Stimulated activated CD4-positive, alpha-beta T cell treated with anti-CD3 and anti-CD28 coated beads, Interleukin-2, amount 100 ng/mL, for 48 hours (primary cell): ENCODE measurements around the gene ZBTB46.
"Not testable (repeated sequence)": the region's sequence is repeated elsewhere in the genome, so short reads cannot be mapped to it uniquely, and the experiment has no call there.

ENCODE experiments used
- DNase-seq, 2 donors: peaks; one replicate each; pipeline ENCODE4 v3.0.0-alpha.2; 2020

ZBTB46 gene

GRCh38 chr20:63811491-63811875 lies 19.6 kb downstream of the ZBTB46 start:
- no peak for DNase-seq

DNA sequence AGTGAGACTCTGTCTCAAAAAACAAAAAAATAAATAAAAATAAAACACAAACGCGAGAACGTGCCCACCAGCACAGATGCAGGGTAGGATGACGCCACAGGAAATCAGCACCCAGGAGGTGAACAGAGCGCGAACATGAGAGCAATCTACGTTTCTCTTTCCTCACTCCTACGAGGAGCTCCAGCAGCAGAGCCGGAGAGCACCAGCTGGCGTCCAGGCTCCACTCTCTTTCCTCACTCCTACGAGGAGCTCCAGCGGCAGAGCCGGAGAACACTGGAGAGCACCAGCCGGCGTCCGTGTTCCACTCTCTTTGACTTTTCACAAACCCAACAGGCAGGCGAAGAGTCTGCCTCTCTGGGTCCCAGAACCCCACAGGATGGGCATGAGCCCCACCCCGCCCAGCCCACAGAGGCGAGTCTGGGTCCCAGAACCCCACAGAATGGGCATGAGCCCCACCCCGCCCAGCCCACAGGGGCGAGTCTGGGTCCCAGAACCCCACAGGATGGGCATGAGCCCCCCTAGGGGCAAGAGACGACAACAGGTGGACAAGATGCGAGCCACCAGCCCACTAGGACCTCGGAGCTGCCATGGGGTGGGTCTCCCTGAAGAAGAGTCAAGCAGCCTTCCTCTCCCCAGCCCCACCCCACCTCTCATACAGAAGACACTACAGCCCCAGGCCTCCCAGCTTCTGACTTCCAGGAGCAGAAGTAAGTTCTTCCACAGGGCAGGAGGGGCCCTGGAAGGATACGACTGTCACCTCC lies 20.2 kb downstream of the ZBTB46 start:
- no peak for DNase-seq

GRCh38 chr20:63809856-63810255 lies 21.2 kb downstream of the ZBTB46 start:
- DNase-seq: no peak

- DNase-seq: no peak
These were observed 21.9 kb downstream of the ZBTB46 start for GRCh38 chr20:63808964-63809674.

- DNase-seq: no peak
These were observed 22.8 kb downstream of the ZBTB46 start for GRCh38 chr20:63808145-63808724.

GRCh38 chr20:63807654-63808053 lies 23.4 kb downstream of the ZBTB46 start:
- no peak for DNase-seq

- DNase-seq: no peak
These were observed 26.8 kb downstream of the ZBTB46 start for GRCh38 chr20:63804308-63804636.

DNA sequence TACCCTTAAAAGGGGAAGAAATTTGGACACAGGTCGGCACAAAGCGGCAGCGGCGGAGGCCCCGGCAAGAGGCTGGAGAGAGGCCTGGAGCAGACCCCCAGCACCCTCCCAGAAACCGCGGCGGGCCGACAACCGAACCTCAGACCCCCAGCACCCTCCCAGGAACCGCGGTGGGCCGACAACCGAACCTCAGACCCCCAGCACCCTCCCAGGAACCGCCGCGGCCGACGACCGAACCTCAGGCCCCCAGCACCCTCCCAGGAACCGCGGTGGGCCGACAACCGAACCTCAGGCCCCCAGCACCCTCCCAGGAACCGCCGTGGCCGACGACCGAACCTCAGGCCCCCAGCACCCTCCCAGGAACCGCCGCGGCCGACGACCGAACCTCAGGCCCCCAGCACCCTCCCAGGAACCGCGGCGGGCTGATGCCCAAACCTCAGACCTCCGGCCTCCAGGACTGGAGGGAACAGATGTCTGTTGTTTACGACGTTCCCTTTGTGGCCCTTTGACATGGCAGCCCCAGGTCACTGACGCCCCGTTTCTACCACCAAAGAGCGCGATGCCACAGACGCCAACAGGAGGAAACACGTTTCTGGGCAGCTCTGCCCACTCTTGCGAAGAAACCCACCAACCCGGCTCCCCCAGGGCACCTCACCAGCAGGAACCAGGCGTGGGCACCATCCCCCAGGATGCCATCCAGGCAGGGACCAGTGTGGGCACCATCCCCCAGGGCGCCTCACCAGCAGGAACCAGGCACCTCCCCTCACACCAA lies 28.4 kb downstream of the ZBTB46 start:
- no peak for DNase-seq

DNA sequence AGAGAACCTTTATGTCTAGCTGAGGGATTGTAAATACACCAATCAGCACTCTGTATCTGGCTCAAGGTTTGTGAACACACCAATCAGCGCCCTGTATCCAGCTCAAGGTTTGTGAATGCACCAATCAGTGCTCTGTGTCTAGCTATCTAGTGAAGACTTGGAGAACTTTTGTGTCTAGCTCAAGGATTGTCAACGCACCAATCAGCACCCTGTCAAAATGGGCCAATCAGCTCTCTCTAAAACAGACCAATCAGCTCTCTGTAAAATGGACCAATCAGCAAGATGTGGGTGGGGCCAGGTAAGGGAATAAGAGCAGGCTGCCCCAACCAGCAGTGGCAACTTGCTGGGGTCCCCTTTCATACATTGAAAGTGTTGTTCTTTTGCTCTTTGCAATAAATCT lies 29.9 kb downstream of the ZBTB46 start:
- DNase-seq: not testable (repeated sequence)

- DNase-seq: not testable (repeated sequence)
These were observed 30.7 kb downstream of the ZBTB46 start for GRCh38 chr20:63800411-63800810.

DNA sequence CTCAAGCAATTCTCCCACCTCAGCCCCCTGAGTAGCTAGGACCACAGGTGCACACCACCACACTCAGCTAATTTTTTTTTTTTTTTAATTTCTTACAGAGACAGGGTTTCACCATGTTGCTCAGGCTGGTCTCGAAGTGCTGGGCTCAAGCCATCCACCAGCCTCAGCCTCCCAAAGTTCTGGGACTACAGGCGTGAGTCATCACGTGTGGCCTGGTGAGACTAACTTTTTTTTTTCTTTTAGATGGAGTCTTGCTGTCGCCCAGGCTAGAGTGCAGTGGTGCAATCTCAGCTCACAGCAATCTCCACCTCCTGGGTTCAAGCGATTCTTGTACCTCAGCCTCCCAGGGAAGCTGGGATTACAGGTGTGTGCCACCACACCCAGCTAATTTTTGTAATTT lies 31.9 kb downstream of the ZBTB46 start:
- not testable (repeated sequence) for DNase-seq

DNA sequence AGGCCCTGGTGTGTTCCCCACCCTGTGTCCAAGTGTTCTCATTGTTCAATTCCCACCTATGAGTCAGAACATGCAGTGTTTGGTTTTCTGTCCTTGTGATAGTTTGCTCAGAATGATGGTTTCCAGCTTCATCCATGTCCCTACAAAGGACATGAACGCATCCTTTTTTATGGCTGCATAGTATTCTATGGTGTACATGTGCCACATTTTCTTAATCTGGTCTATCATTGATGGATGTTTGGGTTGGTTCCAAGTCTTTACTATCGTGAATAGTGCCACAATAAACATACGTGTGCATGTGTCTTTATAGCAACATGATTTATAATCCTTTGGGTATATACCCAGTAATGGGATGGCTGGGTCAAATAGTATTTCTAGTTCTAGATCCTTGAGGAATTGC lies 33.9 kb downstream of the ZBTB46 start:
- DNase-seq: not testable (repeated sequence)

GRCh38 chr20:63795178-63795830 lies 35.8 kb downstream of the ZBTB46 start:
- DNase-seq: no peak

GRCh38 chr20:63794614-63795013 lies 36.5 kb downstream of the ZBTB46 start:
- no peak for DNase-seq

GRCh38 chr20:63792866-63793265 lies 38.2 kb downstream of the ZBTB46 start:
- DNase-seq: no peak

GRCh38 chr20:63791497-63792156 lies 39.4 kb downstream of the ZBTB46 start:
- DNase-seq: no peak

GRCh38 chr20:63790572-63791168 lies 40.4 kb downstream of the ZBTB46 start:
- no peak for DNase-seq

GRCh38 chr20:63789836-63790571 lies 41.1 kb downstream of the ZBTB46 start:
- no peak for DNase-seq

DNA sequence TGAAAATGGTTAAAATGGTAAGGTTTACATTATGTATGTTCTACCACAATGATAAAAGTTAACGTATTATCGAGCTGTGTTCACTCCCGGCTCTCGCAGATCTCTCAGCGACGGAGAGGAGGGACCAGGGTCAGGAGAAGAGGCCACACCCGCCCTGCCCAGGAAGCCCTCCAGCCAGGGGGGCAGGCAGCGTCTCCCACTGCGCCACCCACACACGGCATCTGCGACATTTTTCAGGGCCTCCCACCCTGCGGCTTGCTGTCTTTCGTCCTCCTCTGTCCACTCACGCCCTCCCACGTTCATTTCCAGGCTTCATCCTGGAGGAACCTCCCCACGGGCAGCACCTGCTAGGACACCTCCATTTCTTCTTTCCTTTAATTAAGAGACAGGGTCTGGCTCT lies 43.3 kb downstream of the ZBTB46 start:
- no peak for DNase-seq

- DNase-seq: no peak
These were observed 43.8 kb downstream of the ZBTB46 start for GRCh38 chr20:63787302-63787701.

- DNase-seq: no peak
These were observed 45.4 kb downstream of the ZBTB46 start for GRCh38 chr20:63785691-63786131.
